ENCODE measurements around the gene PCDH9.

Gene PCDH9

DNA sequence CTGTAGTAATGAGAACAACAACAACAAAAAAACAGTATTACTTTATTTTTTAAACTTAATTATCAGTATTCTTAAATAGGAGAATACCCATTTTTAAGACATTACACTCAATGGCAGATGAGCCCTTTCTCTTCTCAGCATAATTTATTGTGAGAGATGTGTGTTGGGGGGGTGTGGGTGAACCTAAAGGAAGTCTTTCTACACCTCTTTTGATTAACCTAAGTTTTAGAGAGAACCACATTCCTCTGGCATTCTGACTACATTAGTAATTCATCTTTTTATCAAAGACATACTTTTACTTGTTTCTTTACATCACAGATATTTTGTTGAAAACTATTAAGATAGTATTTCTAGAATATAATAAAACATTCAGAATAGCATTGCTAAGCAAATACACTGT, 890.9 kb downstream of the PCDH9 start:
- no peak overlapping the region for H3K4ac ChIP-seq (ENCODE audit: low read depth in 1 of 2, low read length in 2 of 2)
- H3K4me2 ChIP-seq (ENCODE audit: low read length, poor library complexity, severe bottlenecking), result no peak overlapping the region
- H3K36me3 ChIP-seq (ENCODE audit: control insufficient read depth in 1 of 2, insufficient read depth in 2 of 2, low read depth in 1 of 2, low read length in 2 of 2), result no peaks in the 10 kb centered on the region
- no peaks in the 10 kb centered on the region for H3K27me3 ChIP-seq (ENCODE audit: control insufficient read depth in 1 of 2, insufficient read depth in 1 of 2, low read length in 2 of 2)
- H2BK15ac ChIP-seq (ENCODE audit: low read depth, poor library complexity, severe bottlenecking), result no peak overlapping the region
- no peak overlapping the region for H3K4me3 ChIP-seq (ENCODE audit: insufficient read depth in 1 of 2, low read depth in 1 of 2, low read length in 2 of 2)
- no peak overlapping the region for H2AFZ ChIP-seq (ENCODE audit: low read depth, low read length)
- H2BK120ac ChIP-seq (ENCODE audit: low read depth, low read length), result no peak overlapping the region
- no peak overlapping the region for H2BK12ac ChIP-seq (ENCODE audit: low read length in 2 of 2)
- H3K18ac ChIP-seq (ENCODE audit: low read depth in 1 of 2, low read length in 2 of 2), result no peak overlapping the region
- H3K14ac ChIP-seq (ENCODE audit: low read length in 2 of 2), result no peak overlapping the region
- no peaks in the 10 kb centered on the region for H3K79me1 ChIP-seq (replicated peaks; ENCODE audit: low read length, poor library complexity, severe bottlenecking)
- no peak overlapping the region for H3K23ac ChIP-seq (ENCODE audit: low read length in 2 of 2)
- H3K9me3 ChIP-seq (ENCODE audit: control insufficient read depth, low read length), result no peaks in the 10 kb centered on the region
- no peak overlapping the region for H2BK5ac ChIP-seq (ENCODE audit: low read depth, low read length, poor library complexity, severe bottlenecking)
- H3K27ac ChIP-seq (ENCODE audit: low read length, poor library complexity, severe bottlenecking), result no peak overlapping the region
- H3K9ac ChIP-seq (ENCODE audit: low read length), result no peak overlapping the region
- no peaks in the 10 kb centered on the region for H3K4me1 ChIP-seq (ENCODE audit: control insufficient read depth, insufficient read depth, low read depth, low read length)
- H4K91ac ChIP-seq (ENCODE audit: low read length), result no peak overlapping the region
- H4K8ac ChIP-seq (ENCODE audit: low read length), result no peak overlapping the region
- H2AK5ac ChIP-seq (ENCODE audit: low read length, severe bottlenecking), result no peak overlapping the region
- no peak for DNase-seq

DNA sequence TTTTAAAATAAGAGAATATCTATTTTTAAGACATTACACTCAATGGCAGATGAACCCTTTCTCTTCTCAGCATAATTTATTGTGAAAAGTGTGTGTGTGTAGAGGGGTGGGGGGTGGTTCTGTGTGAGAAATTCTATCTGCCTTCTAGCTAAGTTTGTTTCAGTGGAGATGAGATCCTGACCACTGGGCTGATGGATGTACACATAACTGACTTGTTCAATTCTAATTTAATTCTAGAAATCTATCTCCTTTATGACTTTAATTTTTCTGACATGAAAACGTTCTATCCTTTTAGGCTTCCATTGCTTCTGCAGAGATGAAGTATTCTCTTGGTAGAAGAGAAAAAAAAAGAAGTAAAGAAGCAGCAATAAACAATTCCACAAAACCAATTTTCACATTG, 891.6 kb downstream of the PCDH9 start:
- no peaks in the 10 kb centered on the region for H3K36me3 ChIP-seq (ENCODE audit: control insufficient read depth in 1 of 2, insufficient read depth in 2 of 2, low read depth in 1 of 2, low read length in 2 of 2)
- no peak overlapping the region for H2BK5ac ChIP-seq (ENCODE audit: low read depth, low read length, poor library complexity, severe bottlenecking)
- no peak overlapping the region for H2BK15ac ChIP-seq (ENCODE audit: low read depth, poor library complexity, severe bottlenecking)
- no peak overlapping the region for H2BK12ac ChIP-seq (ENCODE audit: low read length in 2 of 2)
- H2AFZ ChIP-seq (ENCODE audit: low read depth, low read length), result no peak overlapping the region
- no peak overlapping the region for H3K27ac ChIP-seq (ENCODE audit: low read length, poor library complexity, severe bottlenecking)
- H3K27me3 ChIP-seq (ENCODE audit: control insufficient read depth in 1 of 2, insufficient read depth in 1 of 2, low read length in 2 of 2), result no peaks in the 10 kb centered on the region
- no peaks in the 10 kb centered on the region for H3K9me3 ChIP-seq (ENCODE audit: control insufficient read depth, low read length)
- no peak overlapping the region for H4K8ac ChIP-seq (ENCODE audit: low read length)
- no CpG with 5 or more reads among the region's 1 CpG for WGBS
- H2AK5ac ChIP-seq (ENCODE audit: low read length, severe bottlenecking), result no peak overlapping the region
- no peak overlapping the region for H3K4me3 ChIP-seq (ENCODE audit: insufficient read depth in 1 of 2, low read depth in 1 of 2, low read length in 2 of 2)
- no peaks in the 10 kb centered on the region for H3K4me1 ChIP-seq (ENCODE audit: control insufficient read depth, insufficient read depth, low read depth, low read length)
- no peak overlapping the region for H3K4me2 ChIP-seq (ENCODE audit: low read length, poor library complexity, severe bottlenecking)
- H3K18ac ChIP-seq (ENCODE audit: low read depth in 1 of 2, low read length in 2 of 2), result no peak overlapping the region
- no peak overlapping the region for H3K23ac ChIP-seq (ENCODE audit: low read length in 2 of 2)
- H3K14ac ChIP-seq (ENCODE audit: low read length in 2 of 2), result no peak overlapping the region
- no peak overlapping the region for H2BK120ac ChIP-seq (ENCODE audit: low read depth, low read length)
- H3K4ac ChIP-seq (ENCODE audit: low read depth in 1 of 2, low read length in 2 of 2), result no peak overlapping the region
- no peak for DNase-seq
- no peaks in the 10 kb centered on the region for H3K79me1 ChIP-seq (replicated peaks; ENCODE audit: low read length, poor library complexity, severe bottlenecking)
- no peak overlapping the region for H3K9ac ChIP-seq (ENCODE audit: low read length)
- H4K91ac ChIP-seq (ENCODE audit: low read length), result no peak overlapping the region

- Histone ChIP-seq H3K79me1 (replicated peaks; ENCODE audit: low read length, poor library complexity, severe bottlenecking) (no peaks in the 10 kb centered on the region), H3K4me3 (ENCODE audit: insufficient read depth in 1 of 2, low read depth in 1 of 2, low read length in 2 of 2) (no peak overlapping the region), H3K4me2 (ENCODE audit: low read length, poor library complexity, severe bottlenecking) (no peak overlapping the region), H2BK12ac (ENCODE audit: low read length in 2 of 2) (no peak overlapping the region), H2AK5ac (ENCODE audit: low read length, severe bottlenecking) (no peak overlapping the region), H2BK120ac (ENCODE audit: low read depth, low read length) (no peak overlapping the region), H2AFZ (ENCODE audit: low read depth, low read length) (no peak overlapping the region), H3K18ac (ENCODE audit: low read depth in 1 of 2, low read length in 2 of 2) (no peak overlapping the region), H3K9me3 (ENCODE audit: control insufficient read depth, low read length) (no peaks in the 10 kb centered on the region), H3K14ac (ENCODE audit: low read length in 2 of 2) (no peak overlapping the region), H3K4ac (ENCODE audit: low read depth in 1 of 2, low read length in 2 of 2) (no peak overlapping the region), H2BK15ac (ENCODE audit: low read depth, poor library complexity, severe bottlenecking) (no peak overlapping the region), H2BK5ac (ENCODE audit: low read depth, low read length, poor library complexity, severe bottlenecking) (no peak overlapping the region), H3K23ac (ENCODE audit: low read length in 2 of 2) (no peak overlapping the region), H4K8ac (ENCODE audit: low read length) (no peak overlapping the region), H4K91ac (ENCODE audit: low read length) (no peak overlapping the region), H3K27ac (ENCODE audit: low read length, poor library complexity, severe bottlenecking) (no peak overlapping the region), H3K4me1 (ENCODE audit: control insufficient read depth, insufficient read depth, low read depth, low read length) (no peaks in the 10 kb centered on the region), H3K27me3 (ENCODE audit: control insufficient read depth in 1 of 2, insufficient read depth in 1 of 2, low read length in 2 of 2) (no peaks in the 10 kb centered on the region), H3K36me3 (ENCODE audit: control insufficient read depth in 1 of 2, insufficient read depth in 2 of 2, low read depth in 1 of 2, low read length in 2 of 2) (no peaks in the 10 kb centered on the region), H3K9ac (ENCODE audit: low read length) (no peak overlapping the region)
- no peak for DNase-seq
- WGBS, result 95% methylated on average over 4 of the region's 4 CpGs
Measured at GRCh38 chr13:66335626-66336025, 894.5 kb downstream of the PCDH9 start.

GRCh38 chr13:66329988-66330451, 900.1 kb downstream of the PCDH9 start:
- H3K27me3 ChIP-seq (ENCODE audit: control insufficient read depth in 1 of 2, insufficient read depth in 1 of 2, low read length in 2 of 2), result no peaks in the 10 kb centered on the region
- no peak overlapping the region for H3K9ac ChIP-seq (ENCODE audit: low read length)
- no peaks in the 10 kb centered on the region for H3K9me3 ChIP-seq (ENCODE audit: control insufficient read depth, low read length)
- H3K18ac ChIP-seq (ENCODE audit: low read depth in 1 of 2, low read length in 2 of 2), result no peak overlapping the region
- H2AK5ac ChIP-seq (ENCODE audit: low read length, severe bottlenecking), result no peak overlapping the region
- no peak overlapping the region for H3K14ac ChIP-seq (ENCODE audit: low read length in 2 of 2)
- no peak overlapping the region for H2BK120ac ChIP-seq (ENCODE audit: low read depth, low read length)
- no peak overlapping the region for H3K4me3 ChIP-seq (ENCODE audit: insufficient read depth in 1 of 2, low read depth in 1 of 2, low read length in 2 of 2)
- DNase-seq, result no peak
- H3K23ac ChIP-seq (ENCODE audit: low read length in 2 of 2), result no peak overlapping the region
- H2BK5ac ChIP-seq (ENCODE audit: low read depth, low read length, poor library complexity, severe bottlenecking), result no peak overlapping the region
- no peak overlapping the region for H4K91ac ChIP-seq (ENCODE audit: low read length)
- no peaks in the 10 kb centered on the region for H3K36me3 ChIP-seq (ENCODE audit: control insufficient read depth in 1 of 2, insufficient read depth in 2 of 2, low read depth in 1 of 2, low read length in 2 of 2)
- no peak overlapping the region for H4K8ac ChIP-seq (ENCODE audit: low read length)
- H2BK15ac ChIP-seq (ENCODE audit: low read depth, poor library complexity, severe bottlenecking), result no peak overlapping the region
- WGBS, result 100% methylated on average over 1 of the region's 1 CpG
- peak overlapping the region; percentile 42 for H2AFZ ChIP-seq (ENCODE audit: low read depth, low read length)
- no peak overlapping the region for H3K4me2 ChIP-seq (ENCODE audit: low read length, poor library complexity, severe bottlenecking)
- H3K79me1 ChIP-seq (replicated peaks; ENCODE audit: low read length, poor library complexity, severe bottlenecking), result no peaks in the 10 kb centered on the region
- H3K27ac ChIP-seq (ENCODE audit: low read length, poor library complexity, severe bottlenecking), result no peak overlapping the region
- no peak overlapping the region for H3K4ac ChIP-seq (ENCODE audit: low read depth in 1 of 2, low read length in 2 of 2)
- H2BK12ac ChIP-seq (ENCODE audit: low read length in 2 of 2), result no peak overlapping the region
- H3K4me1 ChIP-seq (ENCODE audit: control insufficient read depth, insufficient read depth, low read depth, low read length), result no peaks in the 10 kb centered on the region
